ENCODE results near the gene MLLT6. TPM values are rescaled to one million over a fixed set of nuclear protein-coding genes. Genes with fewer than 3 reads are reported as not detected.
A peak's percentile ranks its signal among the peaks of the same experiment; 100 is the strongest.

The MLLT6 gene
- total and polyA plus RNA-seq, 2 of the 13 experiments (the other 11 are each of a cell fraction or from before 2014, with no cell fraction given) = 50.7 to 69.5 TPM

- TF ChIP-seq, protein P1, sequence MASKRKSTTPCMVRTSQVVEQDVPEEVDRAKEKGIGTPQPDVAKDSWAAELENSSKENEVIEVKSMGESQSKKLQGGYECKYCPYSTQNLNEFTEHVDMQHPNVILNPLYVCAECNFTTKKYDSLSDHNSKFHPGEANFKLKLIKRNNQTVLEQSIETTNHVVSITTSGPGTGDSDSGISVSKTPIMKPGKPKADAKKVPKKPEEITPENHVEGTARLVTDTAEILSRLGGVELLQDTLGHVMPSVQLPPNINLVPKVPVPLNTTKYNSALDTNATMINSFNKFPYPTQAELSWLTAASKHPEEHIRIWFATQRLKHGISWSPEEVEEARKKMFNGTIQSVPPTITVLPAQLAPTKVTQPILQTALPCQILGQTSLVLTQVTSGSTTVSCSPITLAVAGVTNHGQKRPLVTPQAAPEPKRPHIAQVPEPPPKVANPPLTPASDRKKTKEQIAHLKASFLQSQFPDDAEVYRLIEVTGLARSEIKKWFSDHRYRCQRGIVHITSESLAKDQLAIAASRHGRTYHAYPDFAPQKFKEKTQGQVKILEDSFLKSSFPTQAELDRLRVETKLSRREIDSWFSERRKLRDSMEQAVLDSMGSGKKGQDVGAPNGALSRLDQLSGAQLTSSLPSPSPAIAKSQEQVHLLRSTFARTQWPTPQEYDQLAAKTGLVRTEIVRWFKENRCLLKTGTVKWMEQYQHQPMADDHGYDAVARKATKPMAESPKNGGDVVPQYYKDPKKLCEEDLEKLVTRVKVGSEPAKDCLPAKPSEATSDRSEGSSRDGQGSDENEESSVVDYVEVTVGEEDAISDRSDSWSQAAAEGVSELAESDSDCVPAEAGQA (IDR thresholded peaks at IDR 0.05; ENCODE audit: low read depth) = no peak
- TF ChIP-seq, protein P1 (CRISPR knock-in tag; IDR thresholded peaks at IDR 0.05; ENCODE audit: borderline replicate concordance) = no peak
- TF ChIP-seq BRCA1 (CRISPR knock-in tag; IDR thresholded peaks at IDR 0.05) (no peak), ZNF777 (CRISPR knock-in tag; IDR thresholded peaks at IDR 0.05) (no peak), FOXO4 (CRISPR knock-in tag; conservative IDR thresholded peaks at IDR 0.05) (0 out of 2 replicates have a peak, but pooled peaks have one; percentile 81), MIER2 (CRISPR knock-in tag; IDR thresholded peaks at IDR 0.05) (no peak), BRD4 (CRISPR knock-in tag; IDR thresholded peaks at IDR 0.05) (0 out of 2 replicates have a peak, but pooled peaks have one; percentile 24), TAF1 (CRISPR knock-in tag; IDR thresholded peaks at IDR 0.05) (no peak), MZF1 (CRISPR knock-in tag; IDR thresholded peaks at IDR 0.05; ENCODE audit: borderline replicate concordance) (0 out of 2 replicates have a peak, but pooled peaks have one; percentile 80), KLF12 (CRISPR knock-in tag; IDR thresholded peaks at IDR 0.05; ENCODE audit: borderline replicate concordance) (0 out of 2 replicates have a peak, but pooled peaks have one; percentile 27), CREB3 (CRISPR knock-in tag; IDR thresholded peaks at IDR 0.05) (no peak), GLMP (CRISPR knock-in tag; IDR thresholded peaks at IDR 0.05; ENCODE audit: borderline replicate concordance) (no peak), SOX5 (CRISPR knock-in tag; IDR thresholded peaks at IDR 0.05; ENCODE audit: borderline replicate concordance) (no peak; the same call in 1 of the 2 replicates), ZNF431 (CRISPR knock-in tag; IDR thresholded peaks at IDR 0.05; ENCODE audit: borderline replicate concordance, low read depth) (no peak), FOXC1 (CRISPR knock-in tag; IDR thresholded peaks at IDR 0.05; ENCODE audit: borderline replicate concordance) (peak; percentile 84), ZZZ3 (CRISPR knock-in tag; IDR thresholded peaks at IDR 0.05; ENCODE audit: borderline replicate concordance) (0 out of 2 replicates have a peak, but pooled peaks have one; percentile 54), KDM5B (CRISPR knock-in tag; IDR thresholded peaks at IDR 0.05; ENCODE audit: borderline replicate concordance) (no peak)
- TF ChIP-seq, protein P2, sequence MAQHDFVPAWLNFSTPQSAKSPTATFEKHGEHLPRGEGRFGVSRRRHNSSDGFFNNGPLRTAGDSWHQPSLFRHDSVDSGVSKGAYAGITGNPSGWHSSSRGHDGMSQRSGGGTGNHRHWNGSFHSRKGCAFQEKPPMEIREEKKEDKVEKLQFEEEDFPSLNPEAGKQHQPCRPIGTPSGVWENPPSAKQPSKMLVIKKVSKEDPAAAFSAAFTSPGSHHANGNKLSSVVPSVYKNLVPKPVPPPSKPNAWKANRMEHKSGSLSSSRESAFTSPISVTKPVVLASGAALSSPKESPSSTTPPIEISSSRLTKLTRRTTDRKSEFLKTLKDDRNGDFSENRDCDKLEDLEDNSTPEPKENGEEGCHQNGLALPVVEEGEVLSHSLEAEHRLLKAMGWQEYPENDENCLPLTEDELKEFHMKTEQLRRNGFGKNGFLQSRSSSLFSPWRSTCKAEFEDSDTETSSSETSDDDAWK (CRISPR knock-in tag; IDR thresholded peaks at IDR 0.05) = no peak
Measured at GRCh38 chr17:38658741-38659345, 46.2 kb upstream of the MLLT6 start (continued).

Measured in HepG2 (cell line).